ENCODE results near the gene TMEM151B. TPM values are rescaled to one million over a fixed set of nuclear protein-coding genes. Genes with fewer than 3 reads are reported as not detected.

Gene TMEM151B
- total RNA-seq, 1 experiment from 2014 or later: not detected

DNA sequence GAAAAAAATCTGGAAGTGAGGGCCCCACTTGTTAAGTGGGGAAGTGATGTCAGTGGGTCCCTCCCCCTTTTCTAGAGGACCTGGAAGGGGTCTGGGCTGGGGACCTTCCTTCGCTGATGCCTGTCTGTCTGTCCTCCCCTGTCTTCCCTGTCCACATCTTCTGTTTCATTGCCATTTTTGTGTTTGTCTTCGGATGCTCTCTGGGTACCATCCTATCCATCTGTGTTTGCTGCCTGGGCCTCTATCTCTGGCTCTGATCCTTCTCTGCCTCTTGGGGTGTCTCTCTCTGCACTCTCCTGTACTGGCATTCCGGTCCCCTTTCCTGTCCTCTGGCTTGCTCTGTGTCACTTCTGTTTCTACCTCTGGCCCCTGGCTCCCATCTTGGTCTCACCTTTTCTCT, 2.3 kb downstream of the TMEM151B start:
- intact Hi-C loops (cut with micrococcal nuclease): no loop called here
- ChIA-PET POLR2A (no interaction called here), RAD21 (ENCODE audit: low non-redundant PET in 1 of 2, low total read pairs in 2 of 2, uncharacterized antibody in 2 of 2, unreplicated experiment in 2 of 2) (no interaction called here), CTCF (no interaction called here)
- Histone ChIP-seq H3K79me2 (ENCODE audit: insufficient read depth, low read length) (no peaks in the 10 kb centered on the region), H3K9ac (ENCODE audit: low read length) (no peak overlapping the region), H3K4me3 (replicated peaks in 1 of 2; ENCODE audit: low read depth in 1 of 2, low read length in 2 of 2) (no peak overlapping the region), H3K36me3 (ENCODE audit: control insufficient read depth in 1 of 2, insufficient read depth in 2 of 2, low read length in 2 of 2) (no peaks in the 10 kb centered on the region), H3K4me2 (ENCODE audit: low read length) (no peak overlapping the region), H4K20me1 (ENCODE audit: insufficient read depth) (no peaks in the 10 kb centered on the region), H3K9me3 (ENCODE audit: control insufficient read depth in 1 of 2, insufficient read depth in 1 of 2, low read depth in 1 of 2, low read length in 2 of 2) (no peaks in the 10 kb centered on the region), H3K27ac (ENCODE audit: low read depth, low read length) (no peak overlapping the region), H2AFZ (ENCODE audit: low read depth, low read length, poor library complexity, severe bottlenecking) (no peak overlapping the region), H3K27me3 (ENCODE audit: insufficient read depth, low read length) (no peaks in the 10 kb centered on the region), H3K4me1 (ENCODE audit: control insufficient read depth in 1 of 2, insufficient read depth in 2 of 2, low read length in 2 of 2) (peaks cover 0 to 3% of the 10 kb centered on the region in 2 experiments; a peak in 1 of 4 replicates), H3K9me2 (ENCODE audit: insufficient read depth) (no peaks in the 10 kb centered on the region)
- DNase-seq (ENCODE audit: low read depth, low spot score) (no peak), ATAC-seq (no peak)
- TF ChIP-seq, protein P1, sequence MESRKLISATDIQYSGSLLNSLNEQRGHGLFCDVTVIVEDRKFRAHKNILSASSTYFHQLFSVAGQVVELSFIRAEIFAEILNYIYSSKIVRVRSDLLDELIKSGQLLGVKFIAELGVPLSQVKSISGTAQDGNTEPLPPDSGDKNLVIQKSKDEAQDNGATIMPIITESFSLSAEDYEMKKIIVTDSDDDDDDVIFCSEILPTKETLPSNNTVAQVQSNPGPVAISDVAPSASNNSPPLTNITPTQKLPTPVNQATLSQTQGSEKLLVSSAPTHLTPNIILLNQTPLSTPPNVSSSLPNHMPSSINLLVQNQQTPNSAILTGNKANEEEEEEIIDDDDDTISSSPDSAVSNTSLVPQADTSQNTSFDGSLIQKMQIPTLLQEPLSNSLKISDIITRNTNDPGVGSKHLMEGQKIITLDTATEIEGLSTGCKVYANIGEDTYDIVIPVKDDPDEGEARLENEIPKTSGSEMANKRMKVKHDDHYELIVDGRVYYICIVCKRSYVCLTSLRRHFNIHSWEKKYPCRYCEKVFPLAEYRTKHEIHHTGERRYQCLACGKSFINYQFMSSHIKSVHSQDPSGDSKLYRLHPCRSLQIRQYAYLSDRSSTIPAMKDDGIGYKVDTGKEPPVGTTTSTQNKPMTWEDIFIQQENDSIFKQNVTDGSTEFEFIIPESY (IDR thresholded peaks at IDR 0.05; ENCODE audit: extremely low read depth, insufficient replicate concordance, low read length): no peak
- TF ChIP-seq ELF1 (IDR thresholded peaks at IDR 0.05; ENCODE audit: borderline replicate concordance, low read depth): no peak
- TF ChIP-seq, protein P2, sequence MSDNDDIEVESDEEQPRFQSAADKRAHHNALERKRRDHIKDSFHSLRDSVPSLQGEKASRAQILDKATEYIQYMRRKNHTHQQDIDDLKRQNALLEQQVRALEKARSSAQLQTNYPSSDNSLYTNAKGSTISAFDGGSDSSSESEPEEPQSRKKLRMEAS (IDR thresholded peaks at IDR 0.05): no peak
- TF ChIP-seq ZNF274 (IDR thresholded peaks at IDR 0.05; ENCODE audit: low read depth, low read length): no peak
- TF ChIP-seq FOSL1 (IDR thresholded peaks at IDR 0.05; ENCODE audit: low read depth): no peak
- no peak for TF ChIP-seq SIN3A (IDR thresholded peaks at IDR 0.05; ENCODE audit: low read depth)
- TF ChIP-seq, protein P3, sequence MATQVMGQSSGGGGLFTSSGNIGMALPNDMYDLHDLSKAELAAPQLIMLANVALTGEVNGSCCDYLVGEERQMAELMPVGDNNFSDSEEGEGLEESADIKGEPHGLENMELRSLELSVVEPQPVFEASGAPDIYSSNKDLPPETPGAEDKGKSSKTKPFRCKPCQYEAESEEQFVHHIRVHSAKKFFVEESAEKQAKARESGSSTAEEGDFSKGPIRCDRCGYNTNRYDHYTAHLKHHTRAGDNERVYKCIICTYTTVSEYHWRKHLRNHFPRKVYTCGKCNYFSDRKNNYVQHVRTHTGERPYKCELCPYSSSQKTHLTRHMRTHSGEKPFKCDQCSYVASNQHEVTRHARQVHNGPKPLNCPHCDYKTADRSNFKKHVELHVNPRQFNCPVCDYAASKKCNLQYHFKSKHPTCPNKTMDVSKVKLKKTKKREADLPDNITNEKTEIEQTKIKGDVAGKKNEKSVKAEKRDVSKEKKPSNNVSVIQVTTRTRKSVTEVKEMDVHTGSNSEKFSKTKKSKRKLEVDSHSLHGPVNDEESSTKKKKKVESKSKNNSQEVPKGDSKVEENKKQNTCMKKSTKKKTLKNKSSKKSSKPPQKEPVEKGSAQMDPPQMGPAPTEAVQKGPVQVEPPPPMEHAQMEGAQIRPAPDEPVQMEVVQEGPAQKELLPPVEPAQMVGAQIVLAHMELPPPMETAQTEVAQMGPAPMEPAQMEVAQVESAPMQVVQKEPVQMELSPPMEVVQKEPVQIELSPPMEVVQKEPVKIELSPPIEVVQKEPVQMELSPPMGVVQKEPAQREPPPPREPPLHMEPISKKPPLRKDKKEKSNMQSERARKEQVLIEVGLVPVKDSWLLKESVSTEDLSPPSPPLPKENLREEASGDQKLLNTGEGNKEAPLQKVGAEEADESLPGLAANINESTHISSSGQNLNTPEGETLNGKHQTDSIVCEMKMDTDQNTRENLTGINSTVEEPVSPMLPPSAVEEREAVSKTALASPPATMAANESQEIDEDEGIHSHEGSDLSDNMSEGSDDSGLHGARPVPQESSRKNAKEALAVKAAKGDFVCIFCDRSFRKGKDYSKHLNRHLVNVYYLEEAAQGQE (IDR thresholded peaks at IDR 0.05; ENCODE audit: low read depth): no peak
- no peak for TF ChIP-seq EZH2phosphoT487 (IDR thresholded peaks at IDR 0.05; ENCODE audit: borderline replicate concordance)
- no TSS peak for BruUV-seq (replicated peaks)

Data from HCT116 (cell line).